Mucosa of descending colon (tissue), 3 donors: Measurements from ENCODE around the gene ACOT8. TPM values are rescaled to one million over a fixed set of nuclear protein-coding genes. Genes with fewer than 3 reads are reported as not detected.

ENCODE experiments used
- ATAC-seq: fragments of 200-7000 bp; cut with Tn5 transposase; one replicate; pipeline ENCODE4 v1.9.1; 2020; ENCODE audit warnings: mild to moderate bottlenecking, moderate library complexity
- DNase-seq, 3 donors: peaks; one replicate each; pipeline ENCODE4 v3.0.0-alpha.2; 2020
- H3K36me3 ChIP-seq: fragments of 200-600 bp; one replicate; pipeline ENCODE4 v1.8.0; 2021; ENCODE audit warnings: low read depth, mild to moderate bottlenecking
- H3K4me1 ChIP-seq: fragments of 200-600 bp; one replicate; pipeline ENCODE4 v1.8.0; 2021; ENCODE audit warnings: low read depth, mild to moderate bottlenecking
- H3K4me3 ChIP-seq: fragments of 200-600 bp; one replicate; pipeline ENCODE4 v1.8.0; 2021; ENCODE audit warnings: mild to moderate bottlenecking
- H3K9me3 ChIP-seq: fragments of 200-600 bp; one replicate; pipeline ENCODE4 v1.8.0; 2021; ENCODE audit warnings: mild to moderate bottlenecking
- intact Hi-C, 2 donors: fragments of 100-400 bp; cut with DNase I in 1 of 2; cut with micrococcal nuclease in 1 of 2; formaldehyde crosslinking; loops; one replicate each; pipeline versions ENCODE4 v1.11.0 to v1.11.1; 2022; cut with DNase I, micrococcal nuclease
- total RNA-seq, 3 donors: library from RNA; stranded (reverse); fragmentation: NEBNext Ultra II Directional in 2 of 3; extraction: Animal tissue kit (Norgen Biotek cat#: 25700) in 2 of 3; gene quantifications; one replicate each; pipeline versions ENCODE4 v1.2.1 to v1.2.4, GENCODE V29; 2021 to 2023
- TF ChIP-seq, protein P1 (sequence below): fragments of 200-600 bp; IDR thresholded peaks from one replicate; pipeline ENCODE4 v1.8.0; 2022; ENCODE audit warnings: antibody characterized with exemption, mild to moderate bottlenecking
- donor health status: DM: no; HTN: no; CAD: no; lungs with moderate emphysema.
- donor health status: DM: no; HTN: no; CAD: no.
- donor health status: DM: no; HTN: yes; CAD: no.

ACOT8 gene
- total RNA-seq, 3 donors from 2014 or later: 31.1 to 61.0 (median 32.9) TPM

DNA sequence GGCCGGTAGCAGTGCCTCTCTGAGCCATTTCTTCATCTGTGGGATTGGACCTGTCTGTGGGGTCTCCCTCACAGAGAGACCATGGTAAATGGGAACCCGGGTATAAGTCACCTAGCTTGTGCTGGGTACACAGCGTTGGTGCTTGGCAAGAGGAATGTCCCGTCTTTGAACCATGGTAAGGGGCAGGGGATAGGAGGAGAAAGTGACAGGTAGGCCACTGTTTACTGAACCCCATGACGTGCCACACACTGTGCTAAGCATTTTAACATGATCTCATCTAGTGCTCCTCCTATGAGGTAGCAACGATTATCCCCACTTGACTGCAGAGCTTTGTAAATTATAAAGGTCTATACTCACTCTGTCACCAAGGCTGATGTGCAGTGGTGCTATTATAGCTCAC, 29.5 kb downstream of the ACOT8 start:
- TF ChIP-seq, protein P1, sequence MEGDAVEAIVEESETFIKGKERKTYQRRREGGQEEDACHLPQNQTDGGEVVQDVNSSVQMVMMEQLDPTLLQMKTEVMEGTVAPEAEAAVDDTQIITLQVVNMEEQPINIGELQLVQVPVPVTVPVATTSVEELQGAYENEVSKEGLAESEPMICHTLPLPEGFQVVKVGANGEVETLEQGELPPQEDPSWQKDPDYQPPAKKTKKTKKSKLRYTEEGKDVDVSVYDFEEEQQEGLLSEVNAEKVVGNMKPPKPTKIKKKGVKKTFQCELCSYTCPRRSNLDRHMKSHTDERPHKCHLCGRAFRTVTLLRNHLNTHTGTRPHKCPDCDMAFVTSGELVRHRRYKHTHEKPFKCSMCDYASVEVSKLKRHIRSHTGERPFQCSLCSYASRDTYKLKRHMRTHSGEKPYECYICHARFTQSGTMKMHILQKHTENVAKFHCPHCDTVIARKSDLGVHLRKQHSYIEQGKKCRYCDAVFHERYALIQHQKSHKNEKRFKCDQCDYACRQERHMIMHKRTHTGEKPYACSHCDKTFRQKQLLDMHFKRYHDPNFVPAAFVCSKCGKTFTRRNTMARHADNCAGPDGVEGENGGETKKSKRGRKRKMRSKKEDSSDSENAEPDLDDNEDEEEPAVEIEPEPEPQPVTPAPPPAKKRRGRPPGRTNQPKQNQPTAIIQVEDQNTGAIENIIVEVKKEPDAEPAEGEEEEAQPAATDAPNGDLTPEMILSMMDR: no peak
- Histone ChIP-seq H3K9me3 (no peaks in the 10 kb centered on the region), H3K4me3 (no peak overlapping the region), H3K4me1 (peaks cover 8% of the 10 kb centered on the region), H3K36me3 (no peaks in the 10 kb centered on the region)
- ATAC-seq: no peak
- DNase-seq: no peak
- intact Hi-C loops: loop anchor here in 1 of 2 donors (10.0 kb wide), 1 partner anchor 107 kb away; the partner anchor contains the start of gene PCIF1

DNA sequence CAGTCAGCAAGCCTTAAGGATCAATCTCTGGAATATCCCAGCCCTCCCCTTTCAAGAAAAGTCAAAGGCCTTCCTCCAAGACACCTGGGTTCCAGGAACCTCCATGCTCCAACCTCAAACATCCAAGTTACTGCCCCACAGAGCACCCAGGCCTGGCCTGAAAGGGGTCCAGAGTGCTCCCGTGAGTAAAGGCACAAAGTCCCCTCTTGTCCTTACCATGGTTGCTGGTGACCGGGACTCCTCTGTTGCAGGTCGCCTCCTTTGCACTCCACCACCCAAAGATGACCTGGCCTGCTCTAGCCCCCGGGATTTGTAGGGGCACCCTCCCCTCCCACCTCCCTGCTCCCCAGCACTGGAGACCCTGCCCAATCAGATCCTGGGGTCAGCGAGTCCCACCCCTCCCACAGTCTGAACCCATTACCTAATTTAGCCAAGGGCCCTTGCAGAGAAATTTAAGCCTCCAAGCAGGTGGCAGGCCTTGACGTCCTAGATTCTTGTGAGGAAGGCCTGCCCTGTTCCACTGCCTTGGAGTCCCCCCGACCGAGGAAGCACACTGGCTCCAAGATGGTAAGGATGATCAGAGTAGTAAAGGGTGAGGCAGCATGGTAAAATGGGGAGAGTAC, 30.1 kb downstream of the ACOT8 start, which contains the start of gene TNNC2:
TSS of gene TNNC2 (minus strand) at position 283 of the 623 bp plus-strand sequence. CDS start at position 219, 64 bp downstream.
- TF ChIP-seq, protein P1: no peak
- intact Hi-C loops: loop anchor here in 1 of 2 donors (10.0 kb wide), 1 partner anchor 108 kb away; the partner anchor contains the start of gene PCIF1
- Histone ChIP-seq H3K4me1 (peaks cover 11% of the 10 kb centered on the region), H3K36me3 (no peaks in the 10 kb centered on the region), H3K4me3 (no peak within 1 kb of the TSS), H3K9me3 (no peaks in the 10 kb centered on the region)
- DNase-seq: no peak
- no peak for ATAC-seq

DNA sequence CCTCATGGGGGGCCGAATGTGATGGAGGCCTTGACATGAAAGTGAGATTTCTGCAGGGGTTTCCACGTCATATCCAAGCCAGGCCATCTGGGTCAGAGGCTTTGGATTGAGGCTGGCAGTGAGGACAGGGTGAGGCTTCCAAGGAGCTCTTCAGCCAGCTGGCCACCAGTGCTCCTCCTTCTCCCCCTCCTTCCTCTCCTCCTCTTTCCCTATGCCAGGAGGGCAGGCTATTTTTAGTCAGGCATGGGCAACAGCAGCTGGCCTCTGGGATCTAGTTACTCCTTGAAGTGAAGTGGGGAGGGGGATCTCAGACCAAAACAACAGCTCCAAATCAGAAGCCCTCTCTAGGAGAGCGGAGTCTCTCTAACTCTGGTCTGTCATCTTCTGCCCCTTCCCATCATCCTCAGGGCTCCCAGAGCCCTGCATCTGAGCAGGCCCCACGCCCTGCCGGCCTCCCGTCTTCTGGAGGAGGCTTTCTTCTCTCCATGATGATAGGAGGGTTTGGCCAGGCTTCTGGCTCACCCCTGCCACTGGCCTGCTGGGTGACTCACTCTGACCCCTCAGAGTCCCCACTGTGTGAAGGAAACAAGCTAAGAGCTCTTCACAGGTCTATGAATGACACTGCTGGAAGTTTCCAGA, 30.7 kb downstream of the ACOT8 start:
- H3K4me1 ChIP-seq: peaks cover 11% of the 10 kb centered on the region
- no peak overlapping the region for H3K4me3 ChIP-seq
- ATAC-seq: no peak
- no peak for DNase-seq
- H3K36me3 ChIP-seq: no peaks in the 10 kb centered on the region
- H3K9me3 ChIP-seq: no peaks in the 10 kb centered on the region
- TF ChIP-seq, protein P1: no peak
- intact Hi-C loops: loop anchor here in 1 of 2 donors (10.0 kb wide), 1 partner anchor 108 kb away; the partner anchor contains the start of gene PCIF1

DNA sequence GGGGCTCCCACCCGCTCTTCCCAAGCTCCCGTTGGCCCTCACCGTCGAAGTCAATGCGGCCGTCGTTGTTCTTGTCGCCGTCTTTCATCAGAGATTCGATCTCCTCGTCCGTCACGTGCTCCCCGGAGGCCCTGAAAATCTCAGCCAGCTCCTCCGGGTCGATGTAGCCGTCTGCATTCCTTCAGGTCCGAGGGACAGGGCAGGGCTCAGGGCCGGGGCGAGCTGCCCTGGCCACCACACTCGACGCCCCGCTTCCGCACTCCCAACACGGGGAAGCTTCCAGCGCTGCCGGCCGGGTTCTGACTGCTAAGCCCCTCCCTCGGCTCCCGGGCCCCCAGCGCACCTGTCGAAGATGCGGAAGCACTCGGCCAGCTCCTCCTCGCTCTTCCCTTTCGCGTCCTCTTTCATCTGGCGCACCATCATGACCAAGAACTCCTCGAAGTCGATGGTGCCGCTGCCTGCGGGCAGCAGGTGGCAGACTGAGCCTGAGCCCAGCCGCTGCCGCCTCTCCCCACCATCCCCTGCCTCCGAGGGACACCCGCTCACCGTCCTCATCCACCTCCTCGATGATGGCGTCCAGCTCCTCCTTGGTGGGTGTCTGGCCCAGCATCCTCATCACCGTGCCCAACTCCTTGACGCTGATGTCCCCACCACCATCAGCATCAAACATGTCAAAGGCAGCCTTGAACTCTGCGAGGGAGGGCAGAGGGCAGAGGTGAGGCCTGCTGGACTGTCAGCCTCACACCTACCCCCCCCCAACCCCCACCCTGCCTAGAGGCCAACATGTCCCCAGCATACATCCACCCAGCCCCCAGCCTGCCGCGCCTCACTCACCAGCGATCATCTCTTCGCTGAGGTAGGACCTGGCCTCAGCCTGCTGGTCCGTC, 33.0 kb downstream of the ACOT8 start:
- Histone ChIP-seq H3K36me3 (no peaks in the 10 kb centered on the region), H3K4me3 (no peak overlapping the region), H3K4me1 (peaks cover 11% of the 10 kb centered on the region), H3K9me3 (no peaks in the 10 kb centered on the region)
- ATAC-seq (peak; percentile 71), DNase-seq (peak; percentile 68 to 75 (median 75))
- intact Hi-C loops: loop anchor here in 1 of 2 donors (10.0 kb wide), 1 partner anchor 111 kb away; the partner anchor contains the start of gene PCIF1
- TF ChIP-seq, protein P1: no peak

DNA sequence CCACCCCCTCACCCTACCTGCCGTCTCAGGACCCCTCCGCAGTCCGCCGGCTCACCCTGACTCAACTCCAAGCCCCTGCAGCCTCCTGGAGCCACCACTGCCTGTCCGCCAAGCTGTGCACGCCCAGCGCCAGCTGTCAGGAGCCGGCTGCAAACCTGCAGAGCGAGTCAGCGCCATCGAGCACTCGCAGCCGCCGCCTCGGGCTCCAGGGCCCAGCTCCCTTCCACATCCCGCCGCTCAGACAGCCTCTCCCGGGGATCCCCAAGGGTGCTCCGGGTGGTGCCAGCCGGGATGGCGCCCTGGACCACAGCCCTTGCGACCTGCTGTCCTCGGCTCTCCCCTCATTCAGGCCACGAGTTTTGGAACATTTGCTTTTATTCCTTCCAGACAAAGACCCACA, 34.3 kb downstream of the ACOT8 start:
- TF ChIP-seq, protein P1: no peak
- peaks cover 11% of the 10 kb centered on the region for H3K4me1 ChIP-seq
- H3K4me3 ChIP-seq: no peak overlapping the region
- no peaks in the 10 kb centered on the region for H3K36me3 ChIP-seq
- H3K9me3 ChIP-seq: no peaks in the 10 kb centered on the region
- intact Hi-C loops: loop anchor here in 1 of 2 donors (10.0 kb wide), 1 partner anchor 112 kb away; the partner anchor contains the start of gene PCIF1
- ATAC-seq: peak; percentile 76
- DNase-seq: peak; percentile 71 to 79 (median 73)
